ENCODE results near the gene BRD1. TPM values are rescaled to one million over a fixed set of nuclear protein-coding genes. Genes with fewer than 3 reads are reported as not detected.

BRD1 gene
- total and polyA plus RNA-seq, 9 of the 15 experiments (the other 6 are each of a cell fraction or from before 2014, with no cell fraction given): 0.42 to 17.6 (median 5.5) TPM

GRCh38 chr22:49725516-49725915 lies 102.2 kb downstream of the BRD1 start:
- H3K4me2 ChIP-seq (ENCODE audit: insufficient read depth, low read length): no peak overlapping the region
- no peaks in the 10 kb centered on the region for H3K79me2 ChIP-seq (ENCODE audit: control insufficient read depth, insufficient read depth, low read length)
- FAIRE-seq (no peak), DNase-seq (ENCODE audit: extremely low read depth in 1 of 4, low spot score in 3 of 4) (no peak), ATAC-seq (no peak)
- no peak overlapping the region for H2AFZ ChIP-seq (ENCODE audit: low read depth, low read length)
- H3K9ac ChIP-seq (ENCODE audit: insufficient read depth in 1 of 2, low read depth in 2 of 2, low read length in 2 of 2): no peak overlapping the region
- no peak overlapping the region for H3K4me3 ChIP-seq
- H3K36me3 ChIP-seq (ENCODE audit: control insufficient read depth, insufficient read depth, low read length): no peaks in the 10 kb centered on the region
- TF ChIP-seq ZFP91 (CRISPR knock-in tag; IDR thresholded peaks at IDR 0.05): no peak
- no peak for TF ChIP-seq NCOR1 (IDR thresholded peaks at IDR 0.05)
- TF ChIP-seq POLR2G (IDR thresholded peaks at IDR 0.05; ENCODE audit: low read depth, low read length): no peak
- TF ChIP-seq CUX1 (CRISPR knock-in tag; IDR thresholded peaks at IDR 0.05): no peak
- no peak for TF ChIP-seq CCAR2 (IDR thresholded peaks at IDR 0.05; ENCODE audit: low read depth, low read length)
- CTCF ChIA-PET (ENCODE audit: low intra/inter-chr PET ratio): no interaction called here
- no peak overlapping the region for H3K27ac ChIP-seq (ENCODE audit: extremely low read depth, low read depth, low read length)
- in situ Hi-C loops (cut with MboI) (no loop called here), intact Hi-C loops (cut with micrococcal nuclease) (loop anchor here (10.0 kb wide), 1 partner anchor 681 kb away; no protein-coding TSS in a partner anchor)
- POLR2A ChIA-PET: no interaction called here
- peaks cover 26 to 59% of the 10 kb centered on the region in 2 experiments; a peak in 4 of 5 replicates for H3K27me3 ChIP-seq (ENCODE audit: control insufficient read depth in 2 of 2, insufficient read depth in 2 of 2, low read length in 2 of 2)
- H3K9me1 ChIP-seq (ENCODE audit: control insufficient read depth, insufficient read depth, low read length): no peaks in the 10 kb centered on the region
- peaks cover 5% of the 10 kb centered on the region; the same call in 1 of the 2 replicates for H4K20me1 ChIP-seq (replicated peaks; ENCODE audit: control insufficient read depth, insufficient read depth, low read length)
- no peaks in the 10 kb centered on the region for H3K9me3 ChIP-seq (replicated peaks; ENCODE audit: control insufficient read depth, insufficient read depth, low read depth, low read length)
- H3K4me1 ChIP-seq (replicated peaks in 1 of 2; ENCODE audit: control insufficient read depth in 2 of 2, insufficient read depth in 2 of 2, low read length in 2 of 2): peaks cover 0 to 19% of the 10 kb centered on the region in 2 experiments; a peak in 2 of 5 replicates
- BruUV-seq (replicated peaks): no TSS peak
- 4% methylated on average over 11 of the region's 19 CpGs for WGBS (ENCODE audit: insufficient coverage, low coverage, missing lambda C conversion rate)

All from K562 (cell line).